ENCODE results near the gene C1QB. TPM values are rescaled to one million over a fixed set of nuclear protein-coding genes. Genes with fewer than 3 reads are reported as not detected.
"Not testable (repeated sequence)": the region's sequence is repeated elsewhere in the genome, so short reads cannot be mapped to it uniquely, and the experiment has no call there.

The C1QB gene
- total RNA-seq, 1 donor from 2014 or later: not detected

GRCh38 chr1:22705586-22705985 lies 52.5 kb downstream of the C1QB start:
- no peak for DNase-seq
- Mint-ChIP-seq H3K4me1 (peaks cover 3% of the 10 kb centered on the region), H3K36me3 (ENCODE audit: low read depth) (no peaks in the 10 kb centered on the region), H3K9me3 (no peaks in the 10 kb centered on the region), H3K27ac (no peak overlapping the region), H3K4me3 (no peak overlapping the region), H3K27me3 (peaks cover 33% of the 10 kb centered on the region)
- CTCF ChIA-PET: interaction anchor here (1.7 to 1.9 kb wide), 4 partner anchors 14 to 478 kb away, joined by 6 to 15 read pairs (median 8); no protein-coding TSS in a partner anchor
- TF ChIP-seq, protein P1, sequence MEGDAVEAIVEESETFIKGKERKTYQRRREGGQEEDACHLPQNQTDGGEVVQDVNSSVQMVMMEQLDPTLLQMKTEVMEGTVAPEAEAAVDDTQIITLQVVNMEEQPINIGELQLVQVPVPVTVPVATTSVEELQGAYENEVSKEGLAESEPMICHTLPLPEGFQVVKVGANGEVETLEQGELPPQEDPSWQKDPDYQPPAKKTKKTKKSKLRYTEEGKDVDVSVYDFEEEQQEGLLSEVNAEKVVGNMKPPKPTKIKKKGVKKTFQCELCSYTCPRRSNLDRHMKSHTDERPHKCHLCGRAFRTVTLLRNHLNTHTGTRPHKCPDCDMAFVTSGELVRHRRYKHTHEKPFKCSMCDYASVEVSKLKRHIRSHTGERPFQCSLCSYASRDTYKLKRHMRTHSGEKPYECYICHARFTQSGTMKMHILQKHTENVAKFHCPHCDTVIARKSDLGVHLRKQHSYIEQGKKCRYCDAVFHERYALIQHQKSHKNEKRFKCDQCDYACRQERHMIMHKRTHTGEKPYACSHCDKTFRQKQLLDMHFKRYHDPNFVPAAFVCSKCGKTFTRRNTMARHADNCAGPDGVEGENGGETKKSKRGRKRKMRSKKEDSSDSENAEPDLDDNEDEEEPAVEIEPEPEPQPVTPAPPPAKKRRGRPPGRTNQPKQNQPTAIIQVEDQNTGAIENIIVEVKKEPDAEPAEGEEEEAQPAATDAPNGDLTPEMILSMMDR (IDR thresholded peaks at IDR 0.05): no peak
- intact Hi-C loops (cut with micrococcal nuclease): loop anchor here (10.0 kb wide), 1 partner anchor 479 kb away; no protein-coding TSS in a partner anchor
- POLR2A ChIA-PET: no interaction called here
- ATAC-seq (ENCODE audit: low read depth): no peak

- not testable (repeated sequence) for DNase-seq, H3K9me3 Mint-ChIP-seq
- intact Hi-C loops (cut with micrococcal nuclease): loop anchor here (10.0 kb wide), 1 partner anchor 479 kb away; no protein-coding TSS in a partner anchor
Measured at GRCh38 chr1:22706100-22706499, 53.1 kb downstream of the C1QB start.

DNA sequence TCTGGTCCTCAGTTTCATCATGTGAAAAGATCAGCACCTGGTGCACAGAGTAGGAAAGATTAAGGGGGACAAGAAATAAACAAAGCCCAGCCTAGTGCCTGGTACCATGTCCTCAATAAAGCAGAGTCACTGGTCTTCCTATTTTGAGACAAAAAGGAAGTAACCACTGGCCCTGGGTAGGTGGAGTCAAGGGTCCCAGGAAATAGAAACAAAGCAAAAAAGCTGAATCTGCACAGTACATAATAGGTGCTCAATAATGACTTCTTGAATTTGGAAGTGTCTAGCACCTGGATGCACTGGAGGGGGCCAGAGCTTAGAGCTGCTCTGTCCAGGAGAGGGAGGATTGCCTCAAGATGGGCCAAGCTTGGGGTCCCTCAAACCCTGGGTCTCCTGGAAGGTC lies 55.7 kb downstream of the C1QB start:
- intact Hi-C loops (cut with micrococcal nuclease): loop anchor here (10.0 kb wide), 1 partner anchor 476 kb away; no protein-coding TSS in a partner anchor
- no peak for DNase-seq

More at GRCh38 chr1:22706100-22706499, 53.1 kb downstream of the C1QB start:
- peaks cover 33% of the 10 kb centered on the region for H3K27me3 Mint-ChIP-seq
- CTCF ChIA-PET; H3K27ac Mint-ChIP-seq; H3K4me3 Mint-ChIP-seq; POLR2A ChIA-PET; H3K4me1 Mint-ChIP-seq; H3K36me3 Mint-ChIP-seq (ENCODE audit: low read depth); ATAC-seq (ENCODE audit: low read depth): not testable (repeated sequence)

GRCh38 chr1:22709227-22709626 lies 56.2 kb downstream of the C1QB start:
- TF ChIP-seq, protein P1 (IDR thresholded peaks at IDR 0.05): no peak
- intact Hi-C loops (cut with micrococcal nuclease): loop anchor here (10.0 kb wide), 1 partner anchor 476 kb away; no protein-coding TSS in a partner anchor
- CTCF ChIA-PET: no interaction called here
- ATAC-seq (ENCODE audit: low read depth): no peak
- Mint-ChIP-seq H3K36me3 (ENCODE audit: low read depth) (no peaks in the 10 kb centered on the region), H3K4me3 (no peak overlapping the region), H3K27ac (no peak overlapping the region), H3K4me1 (peaks cover 15% of the 10 kb centered on the region), H3K27me3 (peaks cover 49% of the 10 kb centered on the region), H3K9me3 (no peaks in the 10 kb centered on the region)
- POLR2A ChIA-PET: no interaction called here
- no peak for DNase-seq

More for the DNA sequence above, 55.7 kb downstream of the C1QB start:
- no peak for ATAC-seq (ENCODE audit: low read depth)
- no peak overlapping the region for H3K4me3 Mint-ChIP-seq
- CTCF ChIA-PET: no interaction called here
- H3K4me1 Mint-ChIP-seq: peaks cover 15% of the 10 kb centered on the region
- POLR2A ChIA-PET: no interaction called here
- H3K36me3 Mint-ChIP-seq (ENCODE audit: low read depth): no peaks in the 10 kb centered on the region
- peaks cover 46% of the 10 kb centered on the region for H3K27me3 Mint-ChIP-seq
- no peaks in the 10 kb centered on the region for H3K9me3 Mint-ChIP-seq
- TF ChIP-seq, protein P1 (IDR thresholded peaks at IDR 0.05): no peak
- H3K27ac Mint-ChIP-seq: no peak overlapping the region

DNA sequence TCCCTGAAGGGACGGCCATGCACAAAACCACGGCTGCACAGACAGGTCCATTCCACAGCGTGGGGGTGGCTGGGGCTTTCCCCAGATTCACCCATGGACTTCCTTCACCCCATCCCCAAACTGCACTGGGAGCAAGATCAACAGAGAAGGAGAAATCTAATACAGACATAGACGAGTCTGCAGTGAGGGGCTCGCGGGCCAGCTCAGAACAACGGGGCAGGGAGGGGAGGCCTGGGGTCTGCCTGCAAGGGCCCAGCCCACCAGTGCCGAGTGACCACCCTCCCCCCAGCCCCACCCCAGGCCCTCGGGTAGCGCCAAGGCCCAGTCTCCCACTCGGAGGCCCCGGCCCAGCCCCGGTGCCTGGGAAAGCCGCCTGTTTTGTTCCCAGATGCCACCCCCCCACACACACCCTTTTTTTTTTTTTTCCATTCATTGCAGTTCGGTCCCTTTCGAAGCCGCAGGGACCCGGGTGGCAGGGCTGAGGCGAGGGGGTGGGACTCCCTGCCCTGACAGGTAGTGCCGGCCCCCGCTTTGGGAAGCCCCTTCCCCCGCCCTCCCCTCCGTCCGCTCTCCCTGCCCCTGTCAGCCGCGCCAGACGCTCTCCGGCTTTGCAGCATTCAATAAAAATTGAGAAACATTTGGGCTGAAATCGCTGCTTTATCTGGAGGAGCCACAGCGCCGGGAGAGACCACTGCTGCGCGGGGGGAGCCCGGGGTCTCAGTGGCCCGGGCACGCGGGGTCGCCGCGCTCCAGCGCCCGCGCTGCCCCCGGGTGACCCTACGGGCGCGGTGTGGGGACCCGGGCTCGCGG lies 57.1 kb downstream of the C1QB start:
- DNase-seq (no peak), ATAC-seq (ENCODE audit: low read depth) (peak; percentile 30)
- H3K4me3 Mint-ChIP-seq: peak overlapping the region; percentile 52
- intact Hi-C loops (cut with micrococcal nuclease): loop anchor here (10.0 kb wide), 1 partner anchor 475 kb away; no protein-coding TSS in a partner anchor
- ChIA-PET POLR2A (no interaction called here), CTCF (no interaction called here)
- H3K9me3 Mint-ChIP-seq: no peaks in the 10 kb centered on the region
- H3K27me3 Mint-ChIP-seq: peaks cover 55% of the 10 kb centered on the region
- no peaks in the 10 kb centered on the region for H3K36me3 Mint-ChIP-seq (ENCODE audit: low read depth)
- TF ChIP-seq, protein P1 (IDR thresholded peaks at IDR 0.05): no peak
- peaks cover 15% of the 10 kb centered on the region for H3K4me1 Mint-ChIP-seq
- no peak overlapping the region for H3K27ac Mint-ChIP-seq
